HG02642 (cell line): ENCODE data around the gene PTPRT.

Experiments
- ATAC-seq: cut with Tn5 transposase; IDR thresholded peaks from one replicate; pipeline ENCODE4 v1.9.1; 2021; ENCODE audit warnings: mild to moderate bottlenecking; ENCODE audit not compliant: unreplicated experiment, poor library complexity

The PTPRT gene

GRCh38 chr20:42193119-42193518 is 996.6 kb downstream of the PTPRT start:
- no peak for ATAC-seq

GRCh38 chr20:42192321-42192720 is 997.4 kb downstream of the PTPRT start:
- no peak for ATAC-seq

GRCh38 chr20:42191140-42191860 is 998.4 kb downstream of the PTPRT start:
- ATAC-seq, result no peak

- ATAC-seq, result no peak
Measured at GRCh38 chr20:42190084-42190483, 999.6 kb downstream of the PTPRT start.

- no peak for ATAC-seq
Measured at GRCh38 chr20:42186337-42186736, 1003.4 kb downstream of the PTPRT start.

- ATAC-seq, result no peak
Measured at GRCh38 chr20:42183147-42183546, 1006.6 kb downstream of the PTPRT start.

GRCh38 chr20:42181064-42181463 is 1008.6 kb downstream of the PTPRT start:
- ATAC-seq, result no peak

GRCh38 chr20:42179768-42180167 is 1009.9 kb downstream of the PTPRT start:
- ATAC-seq, result no peak

GRCh38 chr20:42173440-42173839 is 1016.3 kb downstream of the PTPRT start:
- ATAC-seq, result no peak

- ATAC-seq, result no peak
Measured at GRCh38 chr20:42164121-42164890, 1025.4 kb downstream of the PTPRT start.

- ATAC-seq, result no peak
Measured at GRCh38 chr20:42161228-42161829, 1028.4 kb downstream of the PTPRT start.

- no peak for ATAC-seq
Measured at GRCh38 chr20:42159808-42160207, 1029.9 kb downstream of the PTPRT start.

- no peak for ATAC-seq
Measured at GRCh38 chr20:42158272-42158671, 1031.4 kb downstream of the PTPRT start.

- no peak for ATAC-seq
Measured at GRCh38 chr20:42155586-42155985, 1034.1 kb downstream of the PTPRT start.

- ATAC-seq, result no peak
Measured at GRCh38 chr20:42152575-42152974, 1037.1 kb downstream of the PTPRT start.

- no peak for ATAC-seq
Measured at GRCh38 chr20:42150230-42150629, 1039.5 kb downstream of the PTPRT start.

GRCh38 chr20:42138729-42139128 is 1051.0 kb downstream of the PTPRT start:
- ATAC-seq, result no peak

- no peak for ATAC-seq
Measured at GRCh38 chr20:42134265-42135098, 1055.2 kb downstream of the PTPRT start.

GRCh38 chr20:42130810-42131596 is 1058.7 kb downstream of the PTPRT start:
- ATAC-seq, result no peak

GRCh38 chr20:42125426-42125825 is 1064.3 kb downstream of the PTPRT start:
- no peak for ATAC-seq
